Activated naive CD8-positive, alpha-beta T cell treated with anti-CD3 and anti-CD28 coated beads for 36 hours (primary cell): ENCODE data around the gene WBP2NL. TPM values are rescaled to one million over a fixed set of nuclear protein-coding genes. Genes with fewer than 3 reads are reported as not detected.

ENCODE experiments used
- DNase-seq: peaks from one replicate; pipeline ENCODE4 v3.0.0; 2021
- H3K27ac Mint-ChIP-seq: one replicate; pipeline ENCODE4 v1.8.0; 2022; ENCODE audit warnings: mild to moderate bottlenecking, moderate library complexity, mixed read lengths
- H3K27me3 Mint-ChIP-seq: one replicate; pipeline ENCODE4 v1.8.0; 2022; ENCODE audit warnings: mild to moderate bottlenecking, mixed read lengths
- H3K36me3 Mint-ChIP-seq: one replicate; pipeline ENCODE4 v1.8.0; 2021; ENCODE audit warnings: mild to moderate bottlenecking, mixed read lengths
- H3K4me1 Mint-ChIP-seq: one replicate; pipeline ENCODE4 v1.8.0; 2021; ENCODE audit warnings: mixed read lengths
- H3K4me3 Mint-ChIP-seq: one replicate; pipeline ENCODE4 v1.8.0; 2022; ENCODE audit warnings: mild to moderate bottlenecking, moderate library complexity, mixed read lengths
- H3K9me3 Mint-ChIP-seq: one replicate; pipeline ENCODE4 v1.8.0; 2022; ENCODE audit warnings: mixed read lengths
- total RNA-seq, 2 experiments: library from RNA; stranded (reverse); gene quantifications; one replicate each; pipeline ENCODE4 v1.2.3, GENCODE V29; 2021

The WBP2NL gene
- total RNA-seq, 2 experiments from 2014 or later: 0.37 to 0.68 TPM

- peaks cover 10% of the 10 kb centered on the region for H3K36me3 Mint-ChIP-seq
- H3K4me3 Mint-ChIP-seq: no peak overlapping the region
These were observed 36.7 kb downstream of the WBP2NL start for GRCh38 chr22:42035256-42035655.

DNA sequence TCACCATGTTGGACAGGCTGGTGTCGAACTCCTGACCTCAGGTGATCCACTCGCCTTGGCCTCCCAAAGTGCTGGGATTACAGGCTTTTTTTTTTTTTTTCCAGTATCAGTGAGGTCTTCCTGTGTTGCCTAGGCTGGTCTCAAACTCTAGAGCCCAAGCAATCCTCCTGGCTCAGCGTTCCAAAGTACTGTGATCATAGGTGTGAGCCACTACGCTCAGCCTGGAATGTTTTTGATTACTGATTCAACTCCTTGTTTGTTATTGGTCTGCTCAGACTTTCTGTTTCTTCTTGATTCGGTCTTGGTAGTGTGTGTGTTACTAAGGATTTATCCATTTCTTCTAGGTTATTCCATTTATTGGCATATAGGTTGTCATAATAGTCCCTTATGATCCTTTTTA lies 40.7 kb downstream of the WBP2NL start:
- Mint-ChIP-seq H3K36me3 (peaks cover 18% of the 10 kb centered on the region), H3K9me3 (peaks cover 19% of the 10 kb centered on the region), H3K4me3 (no peak overlapping the region), H3K27me3 (no peaks in the 10 kb centered on the region), H3K4me1 (no peaks in the 10 kb centered on the region), H3K27ac (no peak overlapping the region)
- DNase-seq: no peak

More at GRCh38 chr22:42035256-42035655, 36.7 kb downstream of the WBP2NL start:
- no peak for DNase-seq
- peaks cover 15% of the 10 kb centered on the region for H3K4me1 Mint-ChIP-seq
- no peak overlapping the region for H3K27ac Mint-ChIP-seq
- H3K9me3 Mint-ChIP-seq: peaks cover 14% of the 10 kb centered on the region
- H3K27me3 Mint-ChIP-seq: no peaks in the 10 kb centered on the region

DNA sequence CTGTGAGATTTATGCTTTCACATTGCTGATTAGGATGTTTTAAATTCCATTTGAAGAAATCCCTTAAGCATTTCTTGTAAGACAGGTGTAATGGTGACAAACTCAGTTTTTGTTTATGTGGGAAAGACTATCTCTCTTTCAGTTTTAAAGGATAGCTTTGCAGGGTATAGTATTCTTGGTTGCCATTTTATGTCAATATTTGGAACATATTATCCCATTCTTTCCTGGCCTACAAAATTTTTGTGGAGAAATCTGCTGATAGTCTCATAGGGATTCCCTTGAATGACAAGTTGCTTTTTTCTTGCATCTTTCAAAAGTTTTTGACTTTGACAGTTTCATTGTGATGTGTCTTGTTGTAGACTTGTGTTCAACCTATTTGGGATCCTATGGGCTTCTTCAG lies 43.2 kb downstream of the WBP2NL start:
- peaks cover 16% of the 10 kb centered on the region for H3K9me3 Mint-ChIP-seq
- H3K27ac Mint-ChIP-seq: no peak overlapping the region
- no peak for DNase-seq
- H3K27me3 Mint-ChIP-seq: no peaks in the 10 kb centered on the region
- H3K36me3 Mint-ChIP-seq: peaks cover 17% of the 10 kb centered on the region
- no peaks in the 10 kb centered on the region for H3K4me1 Mint-ChIP-seq
- H3K4me3 Mint-ChIP-seq: no peak overlapping the region

GRCh38 chr22:42050641-42051180 lies 52.1 kb downstream of the WBP2NL start:
- Mint-ChIP-seq H3K36me3 (no peaks in the 10 kb centered on the region), H3K4me3 (no peak overlapping the region), H3K4me1 (no peaks in the 10 kb centered on the region), H3K27ac (no peak overlapping the region), H3K9me3 (peaks cover 2% of the 10 kb centered on the region), H3K27me3 (no peaks in the 10 kb centered on the region)
- DNase-seq: no peak

GRCh38 chr22:42052765-42053164 lies 54.2 kb downstream of the WBP2NL start:
- H3K27ac Mint-ChIP-seq: no peak overlapping the region
- peaks cover 14% of the 10 kb centered on the region for H3K36me3 Mint-ChIP-seq

GRCh38 chr22:42056757-42057511 lies 58.3 kb downstream of the WBP2NL start:
- no peak overlapping the region for H3K4me3 Mint-ChIP-seq
- H3K27me3 Mint-ChIP-seq: no peaks in the 10 kb centered on the region
- no peaks in the 10 kb centered on the region for H3K4me1 Mint-ChIP-seq
- H3K36me3 Mint-ChIP-seq: peaks cover 40% of the 10 kb centered on the region
- H3K9me3 Mint-ChIP-seq: peaks cover 22% of the 10 kb centered on the region
- no peak for DNase-seq
- H3K27ac Mint-ChIP-seq: no peak overlapping the region

More at GRCh38 chr22:42052765-42053164, 54.2 kb downstream of the WBP2NL start:
- Mint-ChIP-seq H3K9me3 (peaks cover 16% of the 10 kb centered on the region), H3K4me3 (no peak overlapping the region), H3K4me1 (no peaks in the 10 kb centered on the region), H3K27me3 (no peaks in the 10 kb centered on the region)
- no peak for DNase-seq

DNA sequence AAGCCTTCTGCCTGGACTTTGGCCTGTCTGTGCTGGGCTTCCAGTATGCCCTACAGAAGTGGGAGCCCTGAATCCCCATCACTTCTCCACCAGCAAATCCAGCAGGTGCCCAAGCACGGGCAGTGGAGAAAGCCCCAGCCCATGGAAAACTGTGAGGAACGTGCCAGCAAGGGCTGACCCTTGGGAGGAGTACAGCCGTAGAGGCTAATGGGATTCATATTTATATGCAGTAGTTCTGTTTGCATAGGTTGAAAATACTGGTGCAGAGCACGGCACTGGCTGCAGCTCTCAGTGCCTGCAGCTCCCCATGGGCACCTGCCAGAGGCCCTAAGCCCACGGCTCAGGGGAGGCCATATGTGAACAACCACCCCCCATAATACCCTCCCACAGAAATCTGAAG lies 61.9 kb downstream of the WBP2NL start:
- H3K27me3 Mint-ChIP-seq: no peaks in the 10 kb centered on the region
- H3K36me3 Mint-ChIP-seq: peaks cover 48% of the 10 kb centered on the region
- DNase-seq: no peak
- H3K4me3 Mint-ChIP-seq: no peak overlapping the region
- peaks cover 22% of the 10 kb centered on the region for H3K9me3 Mint-ChIP-seq
- no peaks in the 10 kb centered on the region for H3K4me1 Mint-ChIP-seq
- H3K27ac Mint-ChIP-seq: no peak overlapping the region

- Mint-ChIP-seq H3K27ac (no peak overlapping the region), H3K4me1 (no peaks in the 10 kb centered on the region), H3K36me3 (peaks cover 48% of the 10 kb centered on the region), H3K27me3 (no peaks in the 10 kb centered on the region), H3K9me3 (peaks cover 18% of the 10 kb centered on the region), H3K4me3 (no peak overlapping the region)
- DNase-seq: no peak
These were observed 62.5 kb downstream of the WBP2NL start for GRCh38 chr22:42061041-42061440.

DNA sequence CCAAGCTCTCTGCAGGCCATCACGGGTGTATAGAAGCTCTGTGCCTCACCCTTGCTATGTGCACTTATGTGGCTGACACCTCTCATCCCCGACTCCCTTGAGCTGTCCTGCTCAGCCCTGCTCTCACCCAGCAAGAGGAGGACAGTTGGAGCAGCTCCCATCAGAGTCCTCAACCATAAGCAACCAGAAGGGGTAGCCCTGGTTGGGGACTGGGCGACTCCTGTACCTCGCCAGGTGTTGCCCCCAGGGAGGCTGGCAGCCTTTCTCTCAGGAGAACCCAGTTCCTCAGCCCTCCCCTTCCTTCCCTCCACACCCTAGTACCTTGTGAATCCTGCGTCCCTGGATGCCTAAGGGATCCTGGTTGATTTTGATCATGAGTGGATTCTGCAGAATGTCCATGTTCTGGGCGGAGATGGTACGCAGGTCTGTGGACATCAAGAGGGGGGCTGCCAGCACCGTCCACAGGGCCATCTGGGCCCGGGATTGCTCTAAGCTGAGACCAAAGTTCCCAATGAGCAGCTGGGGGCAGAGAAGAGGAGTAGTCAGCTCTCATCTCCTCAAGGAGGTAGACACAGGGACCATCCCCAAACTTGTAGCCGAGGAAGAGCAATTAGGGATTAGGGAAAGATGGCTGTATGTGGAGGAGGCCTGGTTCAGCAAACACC lies 64.0 kb downstream of the WBP2NL start:
- no peak overlapping the region for H3K27ac Mint-ChIP-seq
- no peaks in the 10 kb centered on the region for H3K27me3 Mint-ChIP-seq
- H3K4me3 Mint-ChIP-seq: no peak overlapping the region
- peaks cover 34% of the 10 kb centered on the region for H3K36me3 Mint-ChIP-seq
- no peaks in the 10 kb centered on the region for H3K4me1 Mint-ChIP-seq
- H3K9me3 Mint-ChIP-seq: peaks cover 6% of the 10 kb centered on the region
- DNase-seq: no peak

- Mint-ChIP-seq H3K27ac (no peak overlapping the region), H3K4me1 (peaks cover 2% of the 10 kb centered on the region), H3K36me3 (peaks cover 19% of the 10 kb centered on the region)
These were observed 66.0 kb downstream of the WBP2NL start for GRCh38 chr22:42064629-42065028.

DNA sequence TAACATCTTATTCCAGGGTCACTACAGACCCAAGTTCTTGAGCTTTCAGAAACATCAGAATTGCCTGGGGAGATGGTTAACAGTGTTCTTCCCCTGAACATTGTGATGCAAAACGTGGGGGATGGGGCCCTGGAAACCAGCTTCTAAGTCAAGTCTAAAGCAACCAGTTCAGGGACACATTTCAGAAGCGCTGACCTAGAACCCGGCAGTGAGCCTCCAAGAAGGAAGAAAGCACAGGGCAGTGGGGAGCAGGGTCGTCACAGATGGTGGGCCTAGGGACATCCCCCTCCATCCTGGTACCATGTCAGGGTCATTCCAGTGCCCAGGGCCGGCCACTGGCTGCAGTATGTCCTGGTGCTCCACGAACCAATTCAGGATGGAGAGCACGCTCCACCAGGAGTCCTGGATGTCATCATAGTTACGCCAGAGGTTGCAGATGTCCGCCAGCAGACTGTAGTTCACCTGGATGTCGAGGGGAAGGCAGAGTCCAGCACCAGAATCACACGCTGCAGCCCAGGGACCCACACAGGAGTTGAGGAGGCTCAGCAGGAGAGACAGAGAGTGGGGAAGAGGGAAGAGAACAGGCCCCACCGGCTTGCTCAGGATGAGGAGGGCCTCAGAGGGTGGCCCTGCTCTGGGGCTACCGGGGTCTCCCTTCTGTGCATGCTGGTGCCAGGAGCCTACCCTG lies 67.0 kb downstream of the WBP2NL start:
- no peak overlapping the region for H3K27ac Mint-ChIP-seq
- H3K36me3 Mint-ChIP-seq: peaks cover 15% of the 10 kb centered on the region
- H3K9me3 Mint-ChIP-seq: no peaks in the 10 kb centered on the region
- H3K4me3 Mint-ChIP-seq: no peak overlapping the region
- DNase-seq: no peak
- H3K4me1 Mint-ChIP-seq: peaks cover 10% of the 10 kb centered on the region
- no peaks in the 10 kb centered on the region for H3K27me3 Mint-ChIP-seq

More at GRCh38 chr22:42064629-42065028, 66.0 kb downstream of the WBP2NL start:
- Mint-ChIP-seq H3K4me3 (no peak overlapping the region), H3K9me3 (no peaks in the 10 kb centered on the region), H3K27me3 (no peaks in the 10 kb centered on the region)
- DNase-seq: no peak

GRCh38 chr22:42066126-42066761 lies 67.7 kb downstream of the WBP2NL start:
- Mint-ChIP-seq H3K4me1 (peaks cover 15% of the 10 kb centered on the region), H3K27me3 (no peaks in the 10 kb centered on the region), H3K27ac (no peak overlapping the region), H3K9me3 (no peaks in the 10 kb centered on the region), H3K4me3 (no peak overlapping the region), H3K36me3 (peaks cover 10% of the 10 kb centered on the region)
- DNase-seq: no peak

GRCh38 chr22:42066937-42067336 lies 68.3 kb downstream of the WBP2NL start:
- Mint-ChIP-seq H3K27ac (no peak overlapping the region), H3K36me3 (peaks cover 9% of the 10 kb centered on the region), H3K4me1 (peaks cover 21% of the 10 kb centered on the region), H3K27me3 (no peaks in the 10 kb centered on the region), H3K9me3 (no peaks in the 10 kb centered on the region), H3K4me3 (no peak overlapping the region)
- no peak for DNase-seq

DNA sequence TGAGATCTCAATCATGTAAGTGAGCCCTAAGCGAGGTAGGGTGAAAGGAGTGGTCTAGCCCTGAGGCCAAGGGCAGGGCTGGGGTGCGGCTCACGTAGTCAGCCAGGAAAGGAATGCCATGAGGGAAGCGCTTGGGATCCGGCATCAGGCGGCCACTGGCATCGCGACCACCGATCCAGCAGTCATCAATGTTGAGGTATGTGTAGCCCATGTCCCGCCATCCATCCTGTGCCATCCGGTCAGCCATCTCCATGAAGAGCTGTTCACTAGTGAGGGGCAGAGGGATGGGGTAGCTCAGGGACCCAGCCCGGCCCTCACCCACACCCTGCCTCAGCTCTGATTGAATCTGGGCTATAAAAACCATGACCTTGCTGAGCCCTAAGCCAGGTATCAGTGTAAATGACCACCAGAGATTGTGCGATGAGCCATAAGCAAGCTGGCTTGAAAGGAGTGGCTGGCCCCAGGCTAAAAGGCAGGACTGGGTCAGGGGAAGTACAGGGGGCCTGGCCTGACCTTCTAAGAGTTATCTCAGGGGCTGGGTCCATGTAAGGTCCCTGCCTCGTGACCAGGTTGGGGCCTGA lies 69.2 kb downstream of the WBP2NL start:
- Mint-ChIP-seq H3K36me3 (peaks cover 6% of the 10 kb centered on the region), H3K27ac (no peak overlapping the region), H3K9me3 (no peaks in the 10 kb centered on the region), H3K4me3 (no peak overlapping the region), H3K27me3 (no peaks in the 10 kb centered on the region), H3K4me1 (peaks cover 23% of the 10 kb centered on the region)
- no peak for DNase-seq
